ENCODE results near the gene DNAJC18. TPM values are rescaled to one million over a fixed set of nuclear protein-coding genes. Genes with fewer than 3 reads are reported as not detected.
"Not testable (repeated sequence)": the region's sequence is repeated elsewhere in the genome, so short reads cannot be mapped to it uniquely, and the experiment has no call there.

The DNAJC18 gene
- polyA plus RNA-seq, 1 donor from 2014 or later = 5.1 TPM

- Mint-ChIP-seq H3K9me3 (no peaks in the 10 kb centered on the region), H3K4me3 (peak overlapping the region; percentile 82 to 96 (median 94)), H3K4me1 (peaks cover 24 to 36% (median 27%) of the 10 kb centered on the region in 3 donors), H3K27me3 (no peaks in the 10 kb centered on the region), H3K36me3 (peaks cover 2% of the 10 kb centered on the region), H3K27ac (peak overlapping the region; percentile 53 to 96 (median 88))
Observed at GRCh38 chr5:139393497-139394122, 45.7 kb downstream of the DNAJC18 start.

GRCh38 chr5:139392678-139393496 is 46.4 kb downstream of the DNAJC18 start:
- no peaks in the 10 kb centered on the region for H3K27me3 Mint-ChIP-seq
- peak overlapping the region; percentile 82 to 96 (median 94) for H3K4me3 Mint-ChIP-seq
- peaks cover 2% of the 10 kb centered on the region for H3K36me3 Mint-ChIP-seq
- no peaks in the 10 kb centered on the region for H3K9me3 Mint-ChIP-seq
- peaks cover 30 to 40% (median 34%) of the 10 kb centered on the region in 3 donors for H3K4me1 Mint-ChIP-seq
- H3K27ac Mint-ChIP-seq = peak overlapping the region; percentile 53 to 96 (median 88)

GRCh38 chr5:139392324-139392677 is 47.0 kb downstream of the DNAJC18 start:
- Mint-ChIP-seq H3K4me3 (peak overlapping the region; percentile 82 to 96 (median 94)), H3K36me3 (peaks cover 2% of the 10 kb centered on the region), H3K4me1 (peaks cover 33 to 37% (median 37%) of the 10 kb centered on the region in 3 donors), H3K9me3 (no peaks in the 10 kb centered on the region), H3K27ac (peak overlapping the region in 2 of 3 donors; percentile 88 to 96), H3K27me3 (no peaks in the 10 kb centered on the region)

GRCh38 chr5:139391570-139392323 is 47.6 kb downstream of the DNAJC18 start:
- Mint-ChIP-seq H3K27ac (peak overlapping the region; percentile 93 to 98 (median 97)), H3K9me3 (no peaks in the 10 kb centered on the region), H3K27me3 (no peaks in the 10 kb centered on the region), H3K4me1 (peaks cover 33 to 37% (median 35%) of the 10 kb centered on the region in 3 donors), H3K36me3 (peaks cover 2% of the 10 kb centered on the region), H3K4me3 (peak overlapping the region; percentile 82 to 94 (median 88))

- Mint-ChIP-seq H3K27ac (peak overlapping the region; percentile 97 to 99 (median 98)), H3K4me3 (peak overlapping the region; percentile 82 to 94 (median 88)), H3K27me3 (no peaks in the 10 kb centered on the region), H3K9me3 (no peaks in the 10 kb centered on the region), H3K4me1 (peaks cover 28 to 43% (median 43%) of the 10 kb centered on the region in 3 donors), H3K36me3 (no peaks in the 10 kb centered on the region)
Observed at GRCh38 chr5:139390639-139391569, 48.4 kb downstream of the DNAJC18 start.

- no peaks in the 10 kb centered on the region for H3K27me3 Mint-ChIP-seq
- H3K27ac Mint-ChIP-seq = peak within 1 kb of the TSS; percentile 97 to 99 (median 98)
- H3K4me1 Mint-ChIP-seq = peaks cover 36 to 52% (median 52%) of the 10 kb centered on the region in 3 donors
- H3K4me3 Mint-ChIP-seq = peak within 1 kb of the TSS; percentile 82 to 98 (median 93)
- H3K9me3 Mint-ChIP-seq = no peaks in the 10 kb centered on the region
- H3K36me3 Mint-ChIP-seq = no peaks in the 10 kb centered on the region
Observed at GRCh38 chr5:139389701-139390638, 49.4 kb downstream of the DNAJC18 start, which contains the start of gene MZB1. Gene MZB1, minus strand, starts transcription at chr5:139389913. Its CDS starts 57 bp downstream, at chr5:139389856.

GRCh38 chr5:139388198-139388821 is 51.0 kb downstream of the DNAJC18 start:
- H3K27me3 Mint-ChIP-seq = no peaks in the 10 kb centered on the region
- H3K4me1 Mint-ChIP-seq = peaks cover 44 to 64% (median 62%) of the 10 kb centered on the region in 3 donors
- H3K4me3 Mint-ChIP-seq = peak overlapping the region; percentile 82 to 98 (median 93)
- no peaks in the 10 kb centered on the region for H3K9me3 Mint-ChIP-seq
- H3K27ac Mint-ChIP-seq = peak overlapping the region; percentile 91 to 98 (median 97)
- H3K36me3 Mint-ChIP-seq = no peaks in the 10 kb centered on the region

- H3K4me1 Mint-ChIP-seq = peaks cover 44 to 66% (median 63%) of the 10 kb centered on the region in 3 donors
- H3K27me3 Mint-ChIP-seq = no peaks in the 10 kb centered on the region
- H3K27ac Mint-ChIP-seq = peak overlapping the region; percentile 91 to 98 (median 97)
- H3K36me3 Mint-ChIP-seq = no peaks in the 10 kb centered on the region
- H3K9me3 Mint-ChIP-seq = no peaks in the 10 kb centered on the region
- peak overlapping the region; percentile 82 to 98 (median 93) for H3K4me3 Mint-ChIP-seq
Observed at GRCh38 chr5:139387611-139388197, 51.6 kb downstream of the DNAJC18 start.

- Mint-ChIP-seq H3K4me3 (peak overlapping the region; percentile 58 to 82 (median 70)), H3K4me1 (peaks cover 50 to 73% (median 71%) of the 10 kb centered on the region in 3 donors), H3K27ac (peak overlapping the region; percentile 90 to 98 (median 97))
- not testable (repeated sequence) for H3K9me3 Mint-ChIP-seq, H3K27me3 Mint-ChIP-seq, H3K36me3 Mint-ChIP-seq
Observed at GRCh38 chr5:139386956-139387355, 52.4 kb downstream of the DNAJC18 start.

GRCh38 chr5:139386050-139386438 is 53.3 kb downstream of the DNAJC18 start:
- Mint-ChIP-seq H3K4me3 (peak overlapping the region; percentile 48 to 92 (median 82)), H3K36me3 (no peaks in the 10 kb centered on the region), H3K27me3 (no peaks in the 10 kb centered on the region), H3K4me1 (peaks cover 43 to 67% (median 65%) of the 10 kb centered on the region in 3 donors), H3K27ac (peak overlapping the region in 2 of 3 donors; percentile 91 to 97), H3K9me3 (no peaks in the 10 kb centered on the region)

GRCh38 chr5:139385061-139386049 is 54.0 kb downstream of the DNAJC18 start:
- peak overlapping the region; percentile 59 to 92 (median 87) for H3K4me3 Mint-ChIP-seq
- H3K4me1 Mint-ChIP-seq = peaks cover 38 to 62% (median 62%) of the 10 kb centered on the region in 3 donors
- no peaks in the 10 kb centered on the region for H3K9me3 Mint-ChIP-seq
- no peaks in the 10 kb centered on the region for H3K36me3 Mint-ChIP-seq
- no peaks in the 10 kb centered on the region for H3K27me3 Mint-ChIP-seq
- peak overlapping the region; percentile 82 to 97 (median 91) for H3K27ac Mint-ChIP-seq
